Measurements from ENCODE around the gene MAP3K3. TPM values are rescaled to one million over a fixed set of nuclear protein-coding genes. Genes with fewer than 3 reads are reported as not detected.
A peak's percentile ranks its signal among the peaks of the same experiment; 100 is the strongest.

The MAP3K3 gene
- total RNA-seq, 1 experiment from 2014 or later, result 24.3 TPM

GRCh38 chr17:63694229-63694949 is 72.2 kb downstream of the MAP3K3 start:
- Histone ChIP-seq H3K56ac (ENCODE audit: insufficient read length, low read depth, low read length) (no peak overlapping the region), H2AK5ac (ENCODE audit: insufficient read length, low read length) (no peak overlapping the region), H3K4me2 (ENCODE audit: insufficient read depth, insufficient read length, low read length) (no peak overlapping the region), H3K18ac (ENCODE audit: insufficient read length, low read depth, low read length) (no peak overlapping the region), H2BK120ac (ENCODE audit: low read depth, low read length, poor library complexity, severe bottlenecking) (no peak overlapping the region), H4K5ac (ENCODE audit: insufficient read length, low read depth, low read length) (no peak overlapping the region), H3K79me2 (ENCODE audit: insufficient read depth, low read length) (no peaks in the 10 kb centered on the region), H4K8ac (replicated peaks; ENCODE audit: insufficient read length, low read depth, low read length) (no peak overlapping the region), H2BK15ac (ENCODE audit: low read depth, low read length) (no peak overlapping the region), H3K79me1 (ENCODE audit: insufficient read depth, low read depth, low read length, poor library complexity, severe bottlenecking) (no peaks in the 10 kb centered on the region), H2AFZ (ENCODE audit: low read length) (no peak overlapping the region), H3K9ac (ENCODE audit: extremely low read depth, insufficient read length, low read length) (no peak overlapping the region), H3K27me3 (ENCODE audit: insufficient read depth, low read length) (no peaks in the 10 kb centered on the region), H3K4ac (ENCODE audit: low read depth, low read length) (no peak overlapping the region), H2BK20ac (ENCODE audit: low read depth, low read length, poor library complexity, severe bottlenecking) (no peak overlapping the region), H3K9me3 (ENCODE audit: control insufficient read depth, low read depth, low read length) (no peaks in the 10 kb centered on the region), H4K91ac (ENCODE audit: insufficient read length, low read depth, low read length) (no peak overlapping the region), H3K27ac (ENCODE audit: insufficient read length, low read depth, low read length) (no peak overlapping the region), H3K14ac (ENCODE audit: insufficient read depth, low read length) (no peak overlapping the region), H2BK12ac (ENCODE audit: insufficient read length, low read depth, low read length) (no peak overlapping the region), H2BK5ac (ENCODE audit: insufficient read length, low read length) (no peak overlapping the region), H4K20me1 (ENCODE audit: control insufficient read depth, insufficient read depth, insufficient read length) (no peaks in the 10 kb centered on the region), H3K23ac (ENCODE audit: insufficient read length, low read depth, low read length) (no peak overlapping the region), H3T11ph (ENCODE audit: low read length) (no peak overlapping the region), H3K23me2 (ENCODE audit: insufficient read length, low read depth, low read length, poor library complexity, severe bottlenecking) (peaks cover 12% of the 10 kb centered on the region), H3K4me1 (ENCODE audit: insufficient read depth, low read length) (no peaks in the 10 kb centered on the region; the same call in 1 of the 2 replicates)
- no peak overlapping the region for H3K4me3 Mint-ChIP-seq
- H3K27ac Mint-ChIP-seq, result 0 out of 7 replicates have a peak overlapping the region, but pooled peaks of 1 of the 3 experiments have one; percentile 58
- TF ChIP-seq CTCF (conservative IDR thresholded peaks at IDR 0.05), result no peak
- peaks cover 5 to 49% (median 30%) of the 10 kb centered on the region in 3 experiments for H3K36me3 Mint-ChIP-seq (ENCODE audit: insufficient read depth in 1 of 3, low read depth in 3 of 3)
- peaks cover 20 to 34% of the 10 kb centered on the region in 2 experiments for H3K4me1 Mint-ChIP-seq
- peak; percentile 71 for DNase-seq
- WGBS (ENCODE audit: extremely low coverage, insufficient read length, low lambda C conversion rate), result no CpG with 5 or more reads among the region's 12 CpGs
- no peaks in the 10 kb centered on the region for H3K9me3 Mint-ChIP-seq
- H3K27me3 Mint-ChIP-seq (ENCODE audit: low read depth), result no peaks in the 10 kb centered on the region
